Stimulated activated CD8-positive, alpha-beta memory T cell treated with anti-CD3 and anti-CD28 coated beads, Interleukin-15, amount 100 ng/mL, for 4 hours (primary cell): ENCODE measurements around the gene ERICH3.
"Not testable (repeated sequence)": the region's sequence is repeated elsewhere in the genome, so short reads cannot be mapped to it uniquely, and the experiment has no call there.

ENCODE experiments used
- DNase-seq, 2 donors: peaks; one replicate each; pipeline ENCODE4 v3.0.0-alpha.2; 2020; ENCODE audit warnings: low read depth in 2 of 2

The ERICH3 gene

GRCh38 chr1:74677926-74678325 lies 4.3 kb upstream of the ERICH3 start:
- no peak for DNase-seq

GRCh38 chr1:74674278-74675048 lies 871 bp upstream of the ERICH3 start:
- no peak for DNase-seq

- not testable (repeated sequence) for DNase-seq
Observed at GRCh38 chr1:74670866-74671265, 2.7 kb downstream of the ERICH3 start.

- no peak for DNase-seq
Observed at GRCh38 chr1:74654708-74655107, 18.9 kb downstream of the ERICH3 start.

- DNase-seq: no peak
Observed at GRCh38 chr1:74652711-74653139, 20.9 kb downstream of the ERICH3 start.

GRCh38 chr1:74650561-74650960 lies 23.0 kb downstream of the ERICH3 start:
- no peak for DNase-seq

GRCh38 chr1:74641876-74642275 lies 31.7 kb downstream of the ERICH3 start:
- no peak for DNase-seq

GRCh38 chr1:74641161-74641560 lies 32.4 kb downstream of the ERICH3 start:
- DNase-seq: no peak

GRCh38 chr1:74637296-74637695 lies 36.3 kb downstream of the ERICH3 start:
- DNase-seq: no peak

GRCh38 chr1:74629283-74629682 lies 44.3 kb downstream of the ERICH3 start:
- no peak for DNase-seq

GRCh38 chr1:74623716-74624115 lies 49.9 kb downstream of the ERICH3 start:
- no peak for DNase-seq

GRCh38 chr1:74620242-74620641 lies 53.4 kb downstream of the ERICH3 start:
- no peak for DNase-seq

GRCh38 chr1:74618974-74619373 lies 54.6 kb downstream of the ERICH3 start:
- no peak for DNase-seq

GRCh38 chr1:74613894-74614293 lies 59.7 kb downstream of the ERICH3 start:
- no peak for DNase-seq

- no peak for DNase-seq
Observed at GRCh38 chr1:74611887-74612286, 61.7 kb downstream of the ERICH3 start.

- no peak for DNase-seq
Observed at GRCh38 chr1:74610961-74611360, 62.6 kb downstream of the ERICH3 start.

- no peak for DNase-seq
Observed at GRCh38 chr1:74609810-74610371, 63.7 kb downstream of the ERICH3 start.

GRCh38 chr1:74596717-74597116 lies 76.9 kb downstream of the ERICH3 start:
- no peak for DNase-seq

- DNase-seq: no peak
Observed at GRCh38 chr1:74593887-74594866, 79.4 kb downstream of the ERICH3 start.

- DNase-seq: no peak
Observed at GRCh38 chr1:74592580-74593355, 80.8 kb downstream of the ERICH3 start.

- no peak for DNase-seq
Observed at GRCh38 chr1:74591949-74592348, 81.6 kb downstream of the ERICH3 start.

GRCh38 chr1:74590288-74590687 lies 83.3 kb downstream of the ERICH3 start:
- no peak for DNase-seq
